D721Med (cell line): ENCODE results near the gene TUBA4A.

Experiments
- DNase-seq: peaks from one replicate; pipeline ENCODE4 v3.0.0; 2011; ENCODE audit warnings: low spot score; ENCODE audit not compliant: insufficient read length
- FAIRE-seq: peaks from 2 replicates; lab custom pipeline; 2011; peaks lifted over from hg19 to GRCh38; lab: Jason Lieb, UNC
- CTCF ChIP-seq: IDR thresholded peaks from 2 replicates; pipeline ENCODE4 v1.5.1; 2012; ENCODE audit warnings: mild to moderate bottlenecking, control low read depth; ENCODE audit not compliant: insufficient read depth; ENCODE audit errors: missing control alignments

The TUBA4A gene

GRCh38 chr2:219285894-219286425 is 32.2 kb upstream of the TUBA4A start:
- no peak for DNase-seq
- no peak for TF ChIP-seq CTCF
- FAIRE-seq: no peak

- no peak for TF ChIP-seq CTCF
- no peak for DNase-seq
- no peak for FAIRE-seq
Observed at GRCh38 chr2:219285373-219285735, 31.6 kb upstream of the TUBA4A start.

- DNase-seq (no peak), FAIRE-seq (no peak)
- no peak for TF ChIP-seq CTCF
Observed at GRCh38 chr2:219284501-219285372, 31.0 kb upstream of the TUBA4A start.

- FAIRE-seq (no peak), DNase-seq (no peak)
- no peak for TF ChIP-seq CTCF
Observed at GRCh38 chr2:219282943-219283581, 29.3 kb upstream of the TUBA4A start.

- FAIRE-seq (no peak), DNase-seq (no peak)
- no peak for TF ChIP-seq CTCF
Observed at GRCh38 chr2:219282375-219282774, 28.7 kb upstream of the TUBA4A start.

GRCh38 chr2:219281588-219281987 is 27.9 kb upstream of the TUBA4A start:
- DNase-seq: no peak
- no peak for TF ChIP-seq CTCF
- no peak for FAIRE-seq
